Lower leg skin (tissue), 3 donors: ENCODE measurements around the gene ARHGAP19.

Experiments
- CTCF ChIP-seq, 3 donors: fragments of 450-650 bp; IDR thresholded peaks; one replicate each; pipeline ENCODE4 v1.5.1; 2016; ENCODE audit warnings: antibody characterized with exemption in 3 of 3, mild to moderate bottlenecking in 3 of 3, moderate library complexity in 2 of 3
- POLR2A ChIP-seq, 2 donors: fragments of 450-650 bp; IDR thresholded peaks; one replicate each; pipeline ENCODE4 v1.6.1; 2016 to 2017; ENCODE audit warnings: antibody characterized with exemption in 2 of 2, mild to moderate bottlenecking in 1 of 2, moderate library complexity in 1 of 2

- TF ChIP-seq CTCF (IDR thresholded peaks at IDR 0.05) (no peak), POLR2A (IDR thresholded peaks at IDR 0.05) (no peak)
Measured at GRCh38 chr10:97261656-97262055, 30.8 kb downstream of the ARHGAP19 start.
